Measurements from ENCODE around the gene KCNK4.

The KCNK4 gene

DNA sequence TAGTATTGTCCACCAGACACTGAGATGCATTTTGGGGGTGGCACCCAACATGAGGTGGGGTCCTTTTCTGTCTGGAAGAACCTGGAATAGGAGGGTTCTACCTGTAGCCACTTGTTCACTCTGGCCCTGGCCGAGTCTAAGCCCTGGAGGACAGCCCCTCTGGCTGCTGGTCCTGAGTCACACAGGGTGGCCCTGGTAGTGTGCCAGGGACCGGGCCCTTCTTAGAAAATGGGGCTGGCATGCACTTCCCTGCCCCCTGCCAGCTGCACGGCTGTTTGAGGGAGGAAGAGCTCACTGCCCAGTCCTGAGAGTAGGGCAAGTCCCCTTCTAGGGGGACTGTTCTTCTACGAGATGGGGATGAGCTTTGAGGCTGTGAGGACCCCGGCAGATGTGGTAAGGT is 37.6 kb upstream of the KCNK4 start:
- DNase-seq, result no peak

DNA sequence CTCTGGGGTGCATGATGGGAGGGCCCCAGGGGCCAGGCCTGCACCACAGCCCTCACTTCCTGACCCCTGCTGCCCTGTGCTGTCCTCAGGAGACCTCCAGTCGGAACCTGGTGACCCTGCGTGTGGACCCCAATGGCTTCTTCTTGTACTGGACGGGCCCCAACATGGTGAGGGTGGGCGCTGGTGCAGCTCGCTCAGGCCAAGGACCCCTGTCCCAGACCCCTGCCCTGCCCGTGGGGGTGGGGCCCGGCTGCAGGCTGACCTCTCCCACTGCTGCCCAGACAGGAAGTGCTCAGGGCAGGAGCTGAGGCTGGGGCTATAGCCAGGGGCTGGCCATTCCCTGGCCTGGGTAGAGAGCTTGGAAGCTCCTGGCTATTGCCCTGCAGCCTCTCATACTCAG is 36.8 kb upstream of the KCNK4 start:
- no peak for DNase-seq

DNA sequence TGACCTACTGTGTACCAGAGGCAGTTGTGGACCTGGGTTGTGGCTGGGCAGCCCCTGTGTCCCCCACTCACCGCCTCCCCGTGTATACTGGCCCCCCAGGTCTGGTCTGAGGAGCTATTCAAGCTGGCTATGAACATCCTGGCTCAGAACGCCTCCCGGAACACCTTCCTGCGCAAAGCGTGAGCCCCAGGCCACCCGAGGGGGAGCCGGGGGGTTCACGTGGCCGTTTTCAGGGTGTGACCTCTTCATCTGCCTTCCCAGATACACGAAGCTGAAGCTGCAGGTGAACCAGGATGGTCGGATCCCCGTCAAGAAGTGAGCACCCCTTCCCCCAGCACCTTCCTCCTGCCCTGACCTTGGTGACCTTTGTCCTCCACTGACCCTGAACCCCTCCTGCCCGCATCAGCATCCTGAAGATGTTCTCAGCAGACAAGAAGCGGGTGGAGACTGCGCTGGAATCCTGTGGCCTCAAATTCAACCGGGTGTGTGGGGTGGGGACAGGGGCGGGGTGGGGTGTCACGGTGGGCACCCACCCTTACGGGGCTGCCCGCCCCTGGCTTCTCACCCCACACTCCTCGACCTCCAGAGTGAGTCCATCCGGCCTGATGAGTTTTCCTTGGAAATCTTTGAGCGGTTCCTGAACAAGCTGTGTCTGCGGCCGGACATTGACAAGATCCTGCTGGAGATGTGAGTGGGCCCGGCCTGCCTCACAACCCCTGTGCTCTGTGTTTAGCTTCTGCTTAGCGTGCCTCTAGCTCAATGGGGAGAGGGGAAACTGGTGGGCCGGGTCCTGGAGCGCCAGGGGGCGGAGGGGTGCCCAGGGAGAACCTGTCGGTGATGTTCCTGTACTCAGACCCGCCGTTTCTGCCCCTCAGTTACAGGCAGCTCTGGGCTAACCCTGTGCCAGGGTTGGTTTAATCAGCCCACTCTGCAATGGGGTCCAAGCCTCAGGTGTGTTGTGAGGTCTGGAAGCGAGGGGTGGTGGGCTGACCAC is 35.7 kb upstream of the KCNK4 start:
- no peak for DNase-seq

DNA sequence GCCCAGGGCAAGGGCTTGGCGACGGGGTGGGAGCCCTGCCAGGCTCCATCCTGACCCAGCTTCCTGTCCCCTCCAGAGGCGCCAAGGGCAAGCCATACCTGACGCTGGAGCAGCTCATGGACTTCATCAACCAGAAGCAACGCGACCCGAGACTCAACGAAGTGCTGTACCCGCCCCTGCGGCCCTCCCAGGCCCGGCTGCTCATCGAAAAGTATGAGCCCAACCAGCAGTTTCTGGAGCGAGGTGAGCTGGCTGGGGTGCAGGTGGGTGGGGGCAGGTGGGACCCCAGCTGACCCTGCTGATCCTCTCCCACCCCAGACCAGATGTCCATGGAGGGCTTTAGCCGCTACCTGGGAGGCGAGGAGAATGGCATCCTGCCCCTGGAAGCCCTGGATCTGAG is 34.8 kb upstream of the KCNK4 start:
- DNase-seq, result no peak

DNA sequence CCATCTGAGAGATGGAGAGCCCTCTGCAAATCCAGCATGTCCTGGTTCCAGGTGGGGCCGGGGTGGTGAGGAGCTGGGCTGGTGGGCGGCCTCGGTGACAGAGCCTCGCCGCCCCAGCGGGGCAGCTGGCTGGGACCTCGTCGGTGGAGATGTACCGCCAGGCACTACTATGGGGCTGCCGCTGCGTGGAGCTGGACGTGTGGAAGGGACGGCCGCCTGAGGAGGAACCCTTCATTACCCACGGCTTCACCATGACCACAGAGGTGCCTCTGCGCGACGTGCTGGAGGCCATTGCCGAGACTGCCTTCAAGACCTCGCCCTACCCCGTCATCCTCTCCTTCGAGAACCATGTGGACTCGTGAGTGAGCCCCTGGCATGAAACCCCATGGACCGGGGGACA is 32.7 kb upstream of the KCNK4 start:
- DNase-seq, result no peak

DNA sequence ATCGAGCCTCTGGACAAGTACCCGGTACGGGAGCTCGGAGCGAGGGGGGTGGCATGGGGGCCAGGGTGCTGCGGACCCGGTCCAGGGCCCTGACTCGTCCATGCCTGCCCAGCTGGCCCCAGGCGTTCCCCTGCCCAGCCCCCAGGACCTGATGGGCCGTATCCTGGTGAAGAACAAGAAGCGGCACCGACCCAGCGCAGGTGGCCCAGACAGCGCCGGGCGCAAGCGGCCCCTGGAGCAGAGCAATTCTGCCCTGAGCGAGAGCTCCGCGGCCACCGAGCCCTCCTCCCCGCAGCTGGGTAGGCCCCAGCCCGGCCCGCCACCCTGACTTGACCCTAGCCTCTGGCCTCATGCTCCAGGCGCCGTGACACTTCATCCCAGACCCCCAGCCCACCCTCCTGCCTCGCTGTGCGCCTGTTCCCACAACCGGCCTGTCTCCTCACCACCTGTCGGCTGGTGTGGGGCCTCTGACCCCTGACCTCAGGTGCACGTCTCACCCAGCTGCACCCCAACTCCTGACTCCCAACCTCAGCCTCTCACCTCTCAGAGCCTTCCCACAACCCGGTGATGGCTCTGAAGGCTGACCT is 32.1 kb upstream of the KCNK4 start:
- no peak for DNase-seq

DNA sequence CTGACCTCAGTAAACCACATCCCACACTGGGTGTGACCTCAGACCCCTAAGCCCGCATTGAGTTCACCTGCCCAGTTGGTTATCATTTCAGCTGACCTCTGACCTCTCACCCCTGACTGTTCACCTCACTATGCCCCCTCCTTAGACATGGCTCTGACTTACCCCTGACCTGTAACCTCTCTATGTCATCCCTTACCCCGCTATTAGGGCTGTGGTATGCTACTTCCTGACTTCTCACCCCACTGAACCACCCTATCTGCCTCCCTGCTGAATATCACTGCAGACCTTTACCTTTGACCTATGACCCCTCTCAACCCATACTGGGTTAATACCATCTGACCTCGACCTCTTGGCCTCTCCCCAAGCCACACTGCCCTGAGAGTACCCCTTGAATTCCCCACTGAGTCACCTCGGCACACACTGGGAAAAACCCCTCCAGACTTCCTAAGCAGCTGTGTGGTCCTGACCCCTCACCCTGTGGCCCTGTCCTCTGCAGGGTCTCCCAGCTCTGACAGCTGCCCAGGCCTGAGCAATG is 31.5 kb upstream of the KCNK4 start:
- no peak for DNase-seq

DNA sequence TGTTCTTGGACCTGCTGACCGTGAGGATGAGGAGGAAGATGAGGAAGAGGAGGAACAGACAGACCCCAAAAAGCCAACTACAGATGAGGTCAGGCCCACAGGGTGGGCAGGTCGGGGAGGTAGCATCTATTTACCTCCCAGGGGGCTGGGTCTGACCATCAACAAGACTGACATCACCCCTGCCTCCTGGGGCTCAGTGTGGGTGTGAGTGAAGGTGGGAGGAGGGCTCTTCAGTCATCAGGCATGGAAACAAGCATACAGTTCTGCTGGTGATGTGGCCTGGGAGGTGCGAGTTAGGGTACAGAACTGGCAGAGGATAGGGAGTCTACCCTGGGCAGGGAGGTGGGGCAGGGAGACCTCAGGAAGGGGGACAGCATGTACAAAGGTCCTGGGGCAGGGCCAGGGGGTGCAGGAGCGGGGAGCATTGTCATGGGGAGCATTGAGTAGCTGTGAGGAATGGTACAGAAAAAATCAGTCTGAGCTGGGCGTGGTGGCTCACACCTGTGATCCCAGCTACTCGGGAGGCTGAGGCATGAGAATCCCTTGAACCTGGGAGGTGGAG is 30.9 kb upstream of the KCNK4 start:
- no peak for DNase-seq

DNA sequence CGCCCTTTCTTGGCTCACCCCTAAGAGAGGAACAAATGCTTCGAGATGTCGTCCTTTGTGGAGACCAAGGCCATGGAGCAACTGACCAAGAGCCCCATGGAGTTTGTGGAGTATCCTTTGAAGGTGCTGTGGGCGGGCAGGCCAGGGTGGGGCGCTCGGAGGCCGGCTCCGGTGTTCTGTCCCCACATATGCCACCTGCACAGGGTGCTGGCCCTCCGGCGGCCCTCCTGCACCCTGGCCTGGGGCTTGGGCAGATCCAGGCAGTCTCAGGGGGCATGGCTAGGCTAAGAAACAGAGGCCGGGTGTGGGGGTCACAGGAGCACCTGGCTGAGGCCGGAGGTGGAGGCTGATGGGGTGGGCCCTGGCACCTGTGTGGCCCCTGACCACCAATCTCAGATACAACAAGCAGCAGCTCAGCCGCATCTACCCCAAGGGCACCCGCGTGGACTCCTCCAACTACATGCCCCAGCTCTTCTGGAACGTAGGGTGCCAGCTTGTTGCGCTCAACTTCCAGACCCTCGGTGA is 29.5 kb upstream of the KCNK4 start:
- DNase-seq, result no peak

DNA sequence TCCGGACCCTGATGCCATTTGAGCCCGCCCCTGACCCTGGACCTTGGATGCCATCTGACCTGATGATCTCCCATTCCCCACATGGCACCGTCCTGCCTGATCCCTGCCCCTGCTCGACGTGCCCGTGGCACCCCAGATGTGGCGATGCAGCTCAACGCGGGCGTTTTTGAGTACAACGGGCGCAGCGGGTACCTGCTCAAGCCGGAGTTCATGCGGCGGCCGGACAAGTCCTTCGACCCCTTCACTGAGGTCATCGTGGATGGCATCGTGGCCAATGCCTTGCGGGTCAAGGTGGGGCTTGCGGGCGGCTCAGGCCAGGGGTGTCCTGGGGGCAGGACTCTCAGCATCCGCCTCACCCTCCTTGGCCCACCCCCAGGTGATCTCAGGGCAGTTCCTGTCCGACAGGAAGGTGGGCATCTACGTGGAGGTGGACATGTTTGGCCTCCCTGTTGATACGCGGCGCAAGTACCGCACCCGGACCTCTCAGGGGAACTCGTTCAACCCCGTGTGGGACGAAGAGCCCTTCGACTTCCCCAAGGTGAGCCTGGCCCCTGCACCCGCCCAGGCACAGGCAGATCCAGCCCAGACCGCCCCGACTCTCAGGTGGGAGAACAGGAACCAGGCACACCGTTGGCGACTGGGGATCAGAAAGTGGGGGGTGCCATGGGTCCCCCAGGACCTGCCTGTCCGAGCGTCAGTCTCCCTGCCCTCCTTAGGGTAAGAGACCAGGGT is 28.7 kb upstream of the KCNK4 start:
- DNase-seq, result no peak

DNA sequence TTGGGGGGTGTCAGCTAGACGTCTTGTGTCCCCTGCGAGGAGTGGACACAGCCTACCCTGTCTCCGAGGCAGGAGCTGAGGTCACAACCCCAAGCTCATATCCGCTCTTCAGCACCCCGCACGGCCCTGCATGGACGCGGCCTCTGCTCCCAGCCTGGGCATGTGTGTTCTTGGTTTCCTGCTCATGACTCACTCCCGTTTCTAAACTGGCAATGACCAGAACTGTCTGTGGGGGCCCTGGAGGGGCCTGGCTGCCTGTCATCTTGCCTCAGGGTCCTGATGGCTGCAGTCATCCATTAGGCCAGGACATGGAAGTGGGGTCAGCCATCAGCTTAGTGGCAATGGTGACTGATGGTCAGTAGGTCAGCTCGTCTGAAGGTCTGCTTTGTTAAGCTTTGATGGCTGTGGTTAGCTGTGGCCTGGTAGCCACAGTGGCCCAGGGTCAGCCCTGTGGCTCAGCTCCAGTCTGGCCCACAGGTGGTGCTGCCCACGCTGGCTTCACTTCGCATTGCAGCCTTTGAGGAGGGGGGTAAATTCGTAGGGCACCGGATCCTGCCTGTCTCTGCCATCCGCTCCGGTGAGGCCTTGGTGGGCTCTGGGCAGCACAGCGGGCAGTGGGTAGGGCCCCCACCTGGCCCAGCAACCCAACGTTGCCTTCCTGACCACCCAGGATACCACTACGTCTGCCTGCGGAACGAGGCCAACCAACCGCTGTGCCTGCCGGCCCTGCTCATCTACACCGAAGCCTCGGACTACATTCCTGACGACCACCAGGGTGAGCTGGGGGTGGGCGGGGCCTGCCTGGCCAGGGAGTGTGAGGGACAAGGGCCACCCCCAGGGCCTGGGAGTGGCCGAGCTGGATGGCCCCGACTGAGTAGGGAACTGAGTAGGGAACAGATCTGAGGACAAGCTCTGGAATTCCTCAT is 27.8 kb upstream of the KCNK4 start:
- DNase-seq, result no peak

DNA sequence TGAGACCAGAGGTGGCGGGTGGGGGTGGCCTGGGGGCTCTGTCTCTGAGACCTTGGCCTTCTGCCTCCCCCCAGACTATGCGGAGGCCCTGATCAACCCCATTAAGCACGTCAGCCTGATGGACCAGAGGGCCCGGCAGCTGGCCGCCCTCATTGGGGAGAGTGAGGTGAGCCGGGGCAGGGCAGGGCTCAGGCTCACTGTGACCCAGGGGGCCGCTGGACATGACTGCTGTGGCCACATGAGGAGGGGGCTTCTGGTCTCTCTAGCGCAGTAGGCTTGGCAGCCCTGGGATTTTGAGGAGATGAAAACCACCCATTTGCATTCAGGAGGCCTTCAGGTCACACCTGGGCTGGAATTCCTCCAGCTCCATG is 27.2 kb upstream of the KCNK4 start:
- DNase-seq, result no peak

DNA sequence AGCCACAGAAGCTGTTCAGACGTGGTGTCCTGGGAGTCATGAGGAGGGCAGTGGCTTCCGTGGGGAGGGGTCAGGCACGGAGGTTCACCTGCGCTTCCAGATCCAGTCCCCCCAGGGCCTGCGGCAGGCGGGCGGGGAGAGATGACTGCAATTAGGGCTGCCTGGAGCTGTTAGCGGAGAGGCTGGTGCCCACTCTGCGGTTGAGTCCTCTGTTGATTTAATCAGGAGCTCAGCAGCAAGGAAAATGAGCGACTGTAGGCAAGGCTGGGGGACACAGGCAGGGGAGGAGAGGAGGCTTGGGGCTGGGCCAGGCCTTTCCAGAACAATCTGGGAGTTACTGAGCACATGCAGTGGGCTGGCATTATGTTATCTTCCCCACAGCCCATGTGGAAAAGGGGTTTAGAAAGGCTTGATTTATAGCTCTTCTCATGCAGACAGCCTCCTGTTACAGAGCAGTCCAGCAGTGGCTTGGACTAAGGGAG is 26.7 kb upstream of the KCNK4 start:
- DNase-seq, result no peak

DNA sequence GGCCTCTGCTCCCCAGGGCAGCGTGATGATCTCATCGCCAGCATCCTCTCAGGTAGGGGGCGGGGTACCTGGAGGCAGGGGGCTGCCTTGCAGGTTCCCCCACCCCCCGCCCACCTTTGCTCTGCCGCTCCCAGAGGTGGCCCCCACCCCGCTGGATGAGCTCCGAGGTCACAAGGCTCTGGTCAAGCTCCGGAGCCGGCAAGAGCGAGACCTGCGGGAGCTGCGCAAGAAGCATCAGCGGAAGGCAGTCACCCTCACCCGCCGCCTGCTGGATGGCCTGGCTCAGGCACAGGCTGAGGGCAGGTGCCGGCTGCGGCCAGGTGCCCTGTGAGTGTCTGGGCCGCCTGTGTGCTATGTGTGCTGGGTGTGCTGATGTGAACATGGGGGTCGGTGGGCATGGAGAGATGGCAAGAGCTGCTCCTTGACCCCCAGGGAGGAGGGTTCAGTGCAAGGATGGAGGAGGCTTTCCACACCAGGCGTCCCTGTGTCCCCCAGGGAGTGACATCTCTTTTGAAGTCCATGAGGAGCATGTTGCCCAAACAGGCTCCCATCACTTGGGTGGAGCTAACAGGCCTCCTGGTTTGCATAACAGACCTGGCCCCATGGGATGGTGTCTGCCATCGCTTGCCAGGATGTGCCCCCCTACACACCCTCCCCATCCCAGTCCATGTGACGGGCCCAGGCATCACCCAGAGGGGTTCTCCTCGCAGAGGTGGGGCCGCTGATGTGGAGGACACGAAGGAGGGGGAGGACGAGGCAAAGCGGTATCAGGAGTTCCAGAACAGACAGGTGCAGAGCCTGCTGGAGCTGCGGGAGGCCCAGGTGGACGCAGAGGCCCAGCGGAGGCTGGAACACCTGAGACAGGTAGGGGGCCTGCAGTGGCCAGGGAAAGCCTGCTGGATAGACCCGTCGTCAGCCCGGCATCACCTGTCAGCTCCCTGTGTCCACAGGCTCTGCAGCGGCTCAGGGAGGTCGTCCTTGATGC is 25.6 kb upstream of the KCNK4 start:
- no peak for DNase-seq

DNA sequence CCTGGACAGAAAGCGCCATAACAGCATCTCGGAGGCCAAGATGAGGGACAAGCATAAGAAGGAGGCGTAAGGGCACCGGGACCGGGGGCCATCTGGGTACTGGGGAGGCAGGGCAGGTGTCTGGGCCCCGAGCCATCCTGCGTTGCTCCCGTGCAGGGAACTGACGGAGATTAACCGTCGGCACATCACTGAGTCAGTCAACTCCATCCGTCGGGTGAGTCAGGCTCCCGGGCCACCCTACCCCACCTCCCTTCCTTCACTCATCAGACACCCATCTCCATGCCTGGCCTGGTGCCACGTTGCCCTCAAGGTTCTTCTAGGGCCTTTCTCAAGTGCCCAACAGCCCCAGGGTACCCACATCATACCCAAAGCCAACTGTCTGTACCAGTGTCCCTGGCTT is 24.8 kb upstream of the KCNK4 start:
- no peak for DNase-seq

DNA sequence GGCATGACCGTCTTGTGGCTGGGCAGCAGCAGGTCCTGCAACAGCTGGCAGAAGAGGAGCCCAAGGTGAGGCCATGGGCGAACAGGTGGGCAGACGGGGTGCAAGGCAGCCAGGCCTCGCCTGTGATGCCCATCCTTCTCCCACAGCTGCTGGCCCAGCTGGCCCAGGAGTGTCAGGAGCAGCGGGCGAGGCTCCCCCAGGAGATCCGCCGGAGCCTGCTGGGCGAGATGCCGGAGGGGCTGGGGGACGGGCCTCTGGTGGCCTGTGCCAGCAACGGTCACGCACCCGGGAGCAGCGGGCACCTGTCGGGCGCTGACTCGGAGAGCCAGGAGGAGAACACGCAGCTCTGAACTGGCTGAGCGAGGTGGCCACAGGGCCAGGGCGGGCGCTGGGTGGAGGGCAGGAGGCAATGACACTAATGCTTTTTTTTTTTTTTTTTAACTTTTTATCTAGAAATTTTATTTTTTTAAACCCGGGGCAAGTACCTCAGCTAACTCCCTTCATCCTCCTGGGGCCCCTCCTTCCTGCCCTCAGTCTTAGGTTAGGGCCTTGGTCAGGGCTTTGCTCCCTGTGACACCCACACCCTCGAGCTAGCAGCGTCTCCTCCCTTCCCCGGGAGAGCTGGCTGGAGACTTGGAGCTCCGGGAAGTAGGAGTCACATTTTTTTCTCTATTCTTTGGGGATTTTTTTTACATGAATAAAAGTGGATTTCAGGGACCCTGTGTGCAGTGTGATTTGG is 23.7 kb upstream of the KCNK4 start:
- DNase-seq, result no peak

DNA sequence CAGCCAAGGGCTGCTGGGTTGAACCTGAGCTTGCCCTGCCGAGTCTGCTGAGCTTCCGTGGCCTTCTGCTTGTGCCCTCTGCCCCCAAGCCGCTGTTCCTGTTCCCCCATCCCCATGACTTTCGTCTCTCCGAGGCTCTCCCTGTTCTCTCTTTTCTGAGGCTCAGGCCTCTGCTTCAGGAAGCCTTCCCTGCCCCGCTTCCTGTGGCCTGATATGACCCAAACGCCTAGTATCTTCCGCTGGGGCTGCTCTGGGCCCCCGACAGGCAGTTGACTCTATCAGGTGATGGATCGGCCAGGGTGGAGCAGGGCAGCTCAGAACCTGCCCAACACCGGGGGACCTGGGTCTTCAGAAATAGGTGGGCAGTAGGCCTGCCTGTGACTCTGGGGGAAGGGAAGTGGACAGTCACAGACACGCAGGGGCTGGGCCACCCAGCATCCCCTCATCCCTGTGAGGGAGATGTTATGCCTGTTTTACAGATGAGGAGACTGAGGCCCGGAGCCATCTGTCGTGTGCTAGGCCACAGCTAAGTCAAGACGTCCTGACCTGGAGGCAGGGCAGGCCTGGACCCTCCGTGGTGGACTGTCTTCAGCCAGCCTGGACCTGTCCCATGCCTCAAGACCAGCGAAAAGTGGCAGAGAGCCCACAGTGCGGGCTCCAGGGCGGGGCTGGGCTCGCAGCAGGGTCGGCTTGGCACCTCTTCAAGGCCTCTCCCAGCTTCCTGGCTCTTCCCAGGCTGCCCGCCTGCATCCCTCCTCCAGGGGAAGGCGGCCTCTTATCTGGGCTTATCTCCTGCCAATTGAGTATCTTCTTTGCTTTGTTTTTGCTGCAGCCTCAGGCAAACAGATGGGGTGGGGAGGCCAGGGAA is 22.8 kb upstream of the KCNK4 start:
- no peak for DNase-seq

DNA sequence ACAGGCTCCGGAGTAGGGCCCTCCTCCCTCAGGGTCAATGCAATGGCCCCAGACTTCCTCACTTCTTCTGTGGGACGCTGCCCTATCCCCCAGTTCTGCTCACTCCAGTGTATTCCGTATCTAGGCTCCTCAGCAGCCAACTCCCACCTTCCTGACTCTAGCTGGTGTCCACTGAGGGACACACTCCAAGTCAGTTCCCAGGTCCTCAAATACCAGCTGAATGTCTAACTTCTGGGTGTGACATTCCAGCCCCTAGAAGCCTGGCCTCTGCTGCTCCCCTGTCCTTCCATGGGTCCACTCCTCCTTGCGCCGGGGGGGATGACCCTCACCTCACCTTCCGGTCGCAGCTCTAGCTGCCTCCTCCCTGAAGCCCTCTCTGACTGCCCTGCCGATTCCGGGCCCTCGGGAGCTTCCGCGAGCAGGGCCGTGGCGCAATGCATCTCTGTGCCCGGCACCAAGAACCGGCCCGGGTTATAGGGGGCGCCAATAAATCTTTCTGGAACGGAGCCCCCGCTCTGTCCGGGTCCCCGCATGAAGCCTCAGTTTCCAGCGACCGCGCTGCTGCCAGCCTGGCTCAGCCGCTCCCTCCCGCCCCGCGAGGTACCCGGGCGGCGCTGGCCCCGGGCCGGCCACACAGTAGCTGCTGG is 22.1 kb upstream of the KCNK4 start:
- no peak for DNase-seq
